HG02938 (cell line): ENCODE data around the gene ROM1.
"Not testable (repeated sequence)": the region's sequence is repeated elsewhere in the genome, so short reads cannot be mapped to it uniquely, and the experiment has no call there.

Source experiments
- ATAC-seq: cut with Tn5 transposase; IDR thresholded peaks from one replicate; pipeline ENCODE4 v1.9.1; 2021; ENCODE audit warnings: mild to moderate bottlenecking, moderate library complexity; ENCODE audit not compliant: unreplicated experiment

ROM1 gene, protein sequence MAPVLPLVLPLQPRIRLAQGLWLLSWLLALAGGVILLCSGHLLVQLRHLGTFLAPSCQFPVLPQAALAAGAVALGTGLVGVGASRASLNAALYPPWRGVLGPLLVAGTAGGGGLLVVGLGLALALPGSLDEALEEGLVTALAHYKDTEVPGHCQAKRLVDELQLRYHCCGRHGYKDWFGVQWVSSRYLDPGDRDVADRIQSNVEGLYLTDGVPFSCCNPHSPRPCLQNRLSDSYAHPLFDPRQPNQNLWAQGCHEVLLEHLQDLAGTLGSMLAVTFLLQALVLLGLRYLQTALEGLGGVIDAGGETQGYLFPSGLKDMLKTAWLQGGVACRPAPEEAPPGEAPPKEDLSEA

DNA sequence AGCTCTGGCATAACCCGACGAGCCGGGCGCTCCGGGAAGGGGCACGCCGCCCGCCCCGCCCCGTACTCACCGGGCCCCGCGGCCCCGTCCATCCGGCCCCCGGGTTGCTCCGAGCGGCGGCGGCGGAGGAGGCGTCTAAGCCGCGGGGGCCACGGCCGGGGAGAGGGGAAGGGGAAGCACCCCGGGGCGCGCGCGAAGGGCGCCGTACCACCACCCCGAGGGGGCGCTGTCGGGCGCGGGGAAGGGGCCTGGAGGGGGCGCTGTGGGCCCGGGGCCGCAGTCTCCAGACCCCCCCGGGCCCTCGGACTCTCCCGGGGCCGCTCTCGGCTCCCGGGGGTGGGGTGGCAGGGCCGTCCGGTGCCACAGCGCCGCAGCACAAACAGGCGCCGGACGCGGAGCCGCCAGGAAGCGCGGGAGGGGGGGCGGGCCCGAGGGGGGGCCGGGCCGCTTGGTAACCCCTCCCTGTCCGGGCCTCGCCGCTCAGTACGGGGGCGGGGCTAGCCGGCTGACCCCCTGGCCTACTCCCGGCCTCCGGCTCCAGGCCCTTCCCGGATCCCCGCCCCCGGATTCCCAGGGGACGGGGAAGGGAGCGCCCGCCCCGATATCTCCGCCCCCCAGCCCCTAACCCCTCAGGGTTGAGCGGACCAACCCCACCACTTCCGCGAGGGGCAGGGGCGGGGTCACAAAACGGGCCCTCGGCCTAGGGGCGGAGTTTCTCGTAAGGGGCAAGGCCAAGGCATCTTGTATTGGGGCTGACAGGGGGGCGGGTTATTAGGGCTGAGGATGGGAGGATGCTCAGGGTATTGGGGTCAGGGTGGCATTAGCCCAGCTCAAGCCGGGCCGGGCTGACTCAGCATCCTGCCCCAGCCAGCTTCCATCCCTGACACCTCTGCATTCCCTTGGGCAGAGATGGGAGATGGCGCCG lies at the start of gene ROM1, which contains the start of gene EML3:
Gene ROM1, plus strand, starts transcription at position 892 of the 925 bp plus-strand sequence. Its CDS starts 25 bp downstream, at position 917.
Gene EML3, minus strand, starts transcription at position 410 of the 925 bp plus-strand sequence. Its CDS starts 318 bp downstream, at position 92.
- ATAC-seq: peak; percentile 62

- no peak for ATAC-seq
Measured at GRCh38 chr11:62565100-62565802, 47.8 kb upstream of the ROM1 start.

DNA sequence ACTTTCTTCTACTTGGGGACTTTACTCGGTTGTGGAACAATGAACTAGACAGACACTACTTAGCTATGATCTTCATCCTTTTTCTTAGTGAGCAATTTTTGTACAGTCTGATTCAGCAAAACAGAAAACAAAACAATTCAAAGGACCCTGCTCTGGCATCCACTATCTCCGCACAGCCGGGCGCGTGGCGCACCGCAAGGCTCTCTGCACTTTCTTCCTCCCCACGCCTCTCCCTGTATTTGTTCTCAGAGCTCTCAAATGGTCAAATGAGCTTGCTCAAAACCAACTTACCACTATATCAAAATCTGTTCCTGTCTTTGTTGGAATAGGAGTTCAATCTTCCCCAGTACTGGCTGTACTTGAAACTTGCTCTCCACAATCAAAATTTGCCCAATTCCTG lies 46.8 kb upstream of the ROM1 start:
- ATAC-seq: no peak

GRCh38 chr11:62567018-62567633 lies 45.9 kb upstream of the ROM1 start:
- no peak for ATAC-seq

DNA sequence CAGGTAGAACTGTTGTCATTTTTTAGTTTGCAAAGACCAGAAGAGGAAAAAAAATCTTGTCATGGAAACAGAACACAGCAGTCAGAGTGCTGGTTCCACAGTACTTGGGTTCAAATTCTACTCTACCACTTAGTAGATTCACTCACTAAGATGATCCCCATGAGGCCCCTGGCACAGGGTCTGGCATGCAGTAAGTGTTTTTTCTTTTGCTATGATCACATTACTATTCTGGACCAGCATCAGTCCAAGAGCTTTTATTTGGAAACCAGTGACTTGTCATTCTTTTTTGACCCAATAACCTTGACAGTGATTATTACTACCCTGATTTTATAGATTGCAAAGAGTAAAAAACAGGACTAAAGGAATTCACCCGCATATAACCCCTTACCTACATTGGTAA lies 43.4 kb upstream of the ROM1 start:
- no peak for ATAC-seq

GRCh38 chr11:62570903-62571302 lies 42.2 kb upstream of the ROM1 start:
- ATAC-seq: not testable (repeated sequence)

DNA sequence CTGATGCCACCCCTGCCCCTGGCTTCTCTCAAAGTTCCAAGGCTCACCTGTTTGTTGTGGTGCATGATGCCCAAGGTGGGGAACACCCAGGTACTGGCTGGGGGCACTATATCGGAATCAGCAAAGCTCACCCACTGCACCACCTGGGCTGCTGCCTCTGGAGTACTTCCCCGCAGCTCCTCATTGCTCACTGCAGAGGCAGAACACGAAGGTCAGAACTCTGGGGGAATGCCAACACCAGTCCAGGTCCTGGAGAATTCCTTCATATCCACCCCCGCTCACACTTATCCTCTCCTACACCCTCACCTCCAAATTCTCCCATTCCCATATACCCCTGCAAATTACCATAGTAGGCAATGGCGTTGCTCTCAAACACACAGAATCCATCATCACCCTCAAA lies 41.6 kb upstream of the ROM1 start:
- ATAC-seq: not testable (repeated sequence)

- no peak for ATAC-seq
Measured at GRCh38 chr11:62572431-62572830, 40.6 kb upstream of the ROM1 start.

DNA sequence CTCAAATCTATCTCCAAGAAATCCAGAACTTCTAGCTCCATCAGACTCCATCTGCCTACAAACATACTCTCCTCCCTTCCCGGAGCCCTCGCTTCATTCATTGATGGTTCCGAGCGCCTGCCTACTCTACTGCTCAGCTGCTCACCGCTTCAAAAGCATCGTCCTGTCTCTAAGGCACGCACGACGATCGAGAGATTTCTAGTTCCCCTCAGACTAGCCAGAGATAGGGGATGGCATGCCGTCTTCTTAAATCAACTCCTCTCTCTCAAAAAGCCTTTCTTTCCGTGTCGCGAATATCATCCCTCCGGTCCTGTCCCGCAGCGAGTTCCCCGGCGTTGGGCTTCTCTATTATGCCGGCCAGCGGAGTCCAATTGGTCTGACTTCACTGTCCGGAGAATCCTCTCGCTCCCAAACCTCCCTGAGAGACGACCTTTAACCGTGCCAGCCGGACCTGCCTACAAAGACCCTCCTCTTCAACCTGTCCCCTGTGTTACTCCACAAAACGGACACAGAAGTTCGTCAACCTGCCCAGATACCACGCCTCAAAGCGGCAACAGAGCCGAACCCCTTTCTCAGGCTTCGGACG lies 40.0 kb upstream of the ROM1 start:
- no peak for ATAC-seq

DNA sequence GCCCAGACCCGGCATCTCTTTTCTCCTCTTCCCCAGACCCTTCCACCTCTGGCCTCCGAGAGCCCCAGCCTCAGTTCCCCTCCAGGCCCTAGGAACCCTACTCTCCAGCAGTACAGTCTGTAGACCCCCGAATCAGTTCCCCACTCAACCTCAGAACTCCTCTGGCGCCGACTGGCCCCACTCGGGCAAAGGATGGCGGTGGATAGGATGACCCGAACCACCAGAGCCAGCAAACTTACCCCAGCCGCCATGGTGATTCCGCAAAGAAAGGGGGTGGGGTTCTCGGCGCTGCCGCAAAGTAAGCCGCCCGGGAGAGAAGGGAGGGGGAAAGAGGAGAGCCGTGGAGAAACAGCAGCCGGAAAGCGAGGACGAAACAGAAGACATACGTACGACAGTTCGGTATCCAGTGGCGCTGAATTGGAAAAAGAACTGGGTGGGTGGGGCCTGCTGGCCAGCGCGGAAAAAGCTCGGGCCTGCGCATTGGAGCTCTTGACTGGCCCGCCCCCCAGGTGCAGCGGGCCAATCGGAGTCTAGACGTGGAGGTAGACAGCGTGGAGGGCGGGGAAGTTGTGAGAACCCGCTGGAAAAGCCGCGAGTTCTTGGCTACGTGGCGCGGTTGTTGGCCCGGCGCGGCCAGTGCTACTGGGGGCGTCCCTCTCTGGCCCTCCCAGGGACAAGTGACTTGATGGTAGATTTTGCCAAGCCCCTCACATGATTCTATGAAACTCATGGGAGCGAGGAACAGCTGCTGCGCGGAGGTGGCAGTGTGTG lies 39.3 kb upstream of the ROM1 start, which contains the start of gene EEF1G:
Gene EEF1G, minus strand, starts transcription at position 300 of the 771 bp plus-strand sequence. Its CDS starts 49 bp downstream, at position 251.
- ATAC-seq: peak; percentile 87

DNA sequence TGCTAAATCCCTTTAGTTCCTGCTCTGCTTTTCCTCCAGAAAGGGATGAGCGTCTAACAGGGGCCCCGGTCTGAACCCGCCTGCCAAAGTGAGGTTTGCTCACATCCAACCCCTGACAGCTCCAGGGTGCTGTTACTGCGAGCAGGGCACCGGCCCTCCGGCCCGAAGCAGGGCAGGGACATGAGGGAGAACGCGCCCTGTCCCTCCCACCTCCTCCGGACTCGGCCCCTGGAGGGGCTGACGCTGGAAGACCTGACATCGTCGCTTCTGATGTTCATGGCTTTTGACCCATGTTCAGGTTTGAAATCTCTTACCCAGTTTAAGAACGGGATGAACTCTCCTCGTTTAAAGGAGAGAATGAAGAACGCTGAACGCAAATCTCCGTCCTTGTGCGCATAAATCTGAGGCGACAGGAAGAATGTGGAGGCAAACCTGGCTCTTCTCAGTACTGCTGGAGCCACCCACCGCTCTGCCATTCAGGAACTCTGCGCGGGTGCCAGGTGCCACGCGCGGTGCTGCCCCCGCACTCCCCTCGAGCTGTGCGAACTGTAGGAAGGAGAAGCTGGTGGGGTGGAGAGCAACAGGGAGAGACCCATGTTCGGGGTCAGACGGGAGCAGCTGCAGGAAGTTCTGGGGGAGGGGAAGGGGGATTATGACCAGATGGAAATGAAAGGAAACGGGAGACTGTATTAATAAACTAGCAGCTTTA lies 38.5 kb upstream of the ROM1 start:
- peak; percentile 7 for ATAC-seq

DNA sequence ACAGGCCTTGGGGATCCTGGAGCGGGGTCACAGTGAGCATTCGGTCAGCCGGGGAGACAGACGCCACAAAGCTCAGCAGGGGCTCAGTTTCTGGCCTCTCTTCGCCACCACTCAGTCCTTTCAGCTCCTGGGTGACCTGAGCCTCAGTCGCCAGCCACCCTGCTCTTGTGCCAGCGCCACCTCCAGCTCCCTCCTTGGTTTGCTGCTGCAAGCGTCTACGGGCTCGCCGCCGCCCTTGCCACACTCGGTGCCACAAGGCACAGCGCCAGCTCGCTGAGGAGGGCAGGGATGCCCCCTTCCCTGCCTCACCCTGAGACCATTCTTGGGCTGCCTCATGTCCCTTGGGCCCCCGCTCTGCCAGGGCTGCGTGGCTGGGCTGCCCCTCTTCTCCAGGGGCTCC lies 37.9 kb upstream of the ROM1 start:
- ATAC-seq: no peak

GRCh38 chr11:62575837-62576236 lies 37.2 kb upstream of the ROM1 start:
- no peak for ATAC-seq

DNA sequence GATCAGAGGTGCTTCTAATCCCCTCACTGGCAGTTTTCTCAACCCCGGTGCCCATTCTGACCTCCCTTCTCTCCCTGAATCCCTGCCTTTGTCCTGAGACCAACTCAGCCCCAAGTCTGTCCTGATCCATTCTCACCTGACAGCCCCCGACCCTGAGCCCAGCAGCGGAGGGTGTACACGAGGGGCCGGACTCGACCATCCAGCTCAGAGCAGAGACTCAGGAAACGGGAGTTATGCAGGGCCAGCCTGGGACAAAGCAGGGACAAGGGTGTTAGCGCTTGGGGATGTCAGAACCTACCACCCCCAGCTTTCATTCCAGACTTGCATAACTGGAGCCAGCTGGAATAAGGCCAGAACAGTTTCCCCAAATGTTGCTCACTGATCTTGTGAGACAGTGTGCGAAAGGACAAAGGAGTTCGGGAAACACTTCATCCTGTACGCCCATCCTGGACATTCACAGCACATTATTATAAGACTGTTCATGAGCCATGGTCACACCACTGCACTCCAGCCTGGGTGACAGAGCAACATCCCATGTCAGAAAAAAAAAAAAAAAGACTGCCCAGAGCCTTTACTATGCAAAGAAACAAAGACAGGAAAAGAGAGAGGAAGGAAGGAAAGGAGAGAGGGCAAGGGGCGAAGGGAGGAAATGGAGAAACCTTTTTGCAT lies 35.9 kb upstream of the ROM1 start:
- ATAC-seq: no peak

GRCh38 chr11:62578541-62578940 lies 34.5 kb upstream of the ROM1 start:
- no peak for ATAC-seq

- ATAC-seq: no peak
Measured at GRCh38 chr11:62579252-62579651, 33.8 kb upstream of the ROM1 start.

GRCh38 chr11:62580959-62581715 lies 31.9 kb upstream of the ROM1 start:
- no peak for ATAC-seq
